ENCODE measurements around the gene MPRIP. TPM values are rescaled to one million over a fixed set of nuclear protein-coding genes. Genes with fewer than 3 reads are reported as not detected.

The MPRIP gene
- total RNA-seq, 1 donor from 2014 or later: 198 TPM

DNA sequence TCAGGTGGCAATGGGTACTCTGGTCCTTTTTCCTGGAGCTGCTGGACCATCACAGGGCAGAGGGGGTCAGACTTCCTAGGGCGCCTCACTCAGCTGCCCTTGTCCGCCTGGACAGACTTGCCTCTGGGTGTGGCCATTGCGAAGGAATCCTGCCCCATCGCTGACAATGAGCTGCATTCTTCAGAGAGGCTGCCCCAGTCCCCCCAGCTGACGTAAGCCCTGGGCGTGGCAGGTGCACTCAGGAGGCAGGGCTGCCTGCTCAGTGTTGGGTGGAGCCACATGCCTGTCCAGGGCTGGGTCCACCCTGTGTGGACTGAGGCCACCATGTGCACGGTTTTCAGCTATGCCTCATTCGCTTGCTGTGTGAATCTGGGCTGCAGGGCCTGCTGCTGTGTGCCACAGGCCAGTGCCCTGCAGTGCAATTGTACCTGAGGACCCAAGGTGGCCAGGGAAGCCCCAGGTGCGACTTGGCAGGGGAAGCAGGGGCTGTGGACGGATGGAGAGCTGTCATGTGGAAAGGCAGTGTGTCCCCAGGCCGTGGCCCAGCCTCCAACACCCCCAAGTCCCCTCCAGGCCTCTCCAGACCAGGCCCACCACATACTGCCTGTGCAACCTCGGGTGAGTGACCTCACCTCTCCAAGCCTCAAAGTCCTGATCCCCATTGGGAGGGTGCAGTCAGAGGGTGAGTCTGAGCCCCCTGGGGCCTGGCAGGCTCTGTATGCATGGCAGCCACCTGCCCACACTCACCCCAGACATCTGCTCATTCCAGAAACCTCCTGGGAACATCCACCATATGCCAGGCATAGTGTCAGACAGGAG, 14.0 kb upstream of the MPRIP start:
- intact Hi-C loops (cut with micrococcal nuclease): no loop called here

DNA sequence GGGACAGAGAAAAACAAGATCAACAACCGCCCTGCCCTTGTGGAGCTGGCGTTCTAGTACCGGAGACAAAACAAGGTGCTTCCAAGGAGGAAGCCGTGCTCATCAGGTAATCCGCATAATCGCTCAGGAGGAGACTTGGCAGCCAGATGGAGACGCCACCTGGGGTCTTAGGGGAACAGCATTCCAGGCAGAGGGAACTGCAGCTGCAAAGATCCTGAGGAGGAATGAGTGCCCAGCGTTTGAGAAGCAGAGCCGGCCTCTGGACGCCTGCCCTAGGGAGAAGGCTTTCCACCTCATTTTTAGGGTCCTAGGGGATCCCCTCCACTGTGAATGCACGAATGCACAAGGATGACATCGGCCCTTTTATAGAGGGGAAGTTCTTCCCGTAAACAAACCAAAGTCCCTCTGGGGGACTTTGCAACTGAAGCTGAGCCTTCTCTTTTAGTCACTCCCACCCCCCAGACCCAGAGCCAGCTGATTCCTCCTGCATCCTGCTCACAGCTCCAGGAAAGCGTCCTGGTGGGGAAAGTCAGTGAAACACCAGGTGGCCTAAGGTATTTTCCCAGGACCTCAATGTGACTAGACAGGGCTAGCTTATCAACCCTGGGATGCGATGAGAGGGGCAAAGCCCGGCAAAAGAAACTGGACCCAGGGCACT, 13.2 kb upstream of the MPRIP start:
- intact Hi-C loops (cut with micrococcal nuclease): no loop called here

DNA sequence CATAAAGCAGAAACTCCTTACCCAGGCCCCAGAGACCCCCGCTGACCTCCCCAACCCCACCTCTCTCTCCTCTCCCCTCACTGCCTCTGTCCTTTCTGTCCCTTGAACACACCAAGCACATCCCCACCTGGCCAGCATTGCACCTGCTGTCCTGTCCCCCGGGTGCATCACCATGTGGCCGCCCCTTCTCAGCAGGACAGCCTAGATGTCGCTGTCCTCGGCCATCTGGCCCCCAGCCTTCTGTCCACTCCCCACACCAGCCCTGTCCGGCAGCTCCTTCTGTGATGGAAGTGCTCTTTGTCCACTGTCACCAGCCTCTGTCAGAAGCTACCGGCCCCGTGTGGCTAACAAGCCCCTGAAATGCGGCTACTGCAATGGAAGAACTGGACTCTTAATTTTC, 12.3 kb upstream of the MPRIP start:
- intact Hi-C loops (cut with micrococcal nuclease): no loop called here

DNA sequence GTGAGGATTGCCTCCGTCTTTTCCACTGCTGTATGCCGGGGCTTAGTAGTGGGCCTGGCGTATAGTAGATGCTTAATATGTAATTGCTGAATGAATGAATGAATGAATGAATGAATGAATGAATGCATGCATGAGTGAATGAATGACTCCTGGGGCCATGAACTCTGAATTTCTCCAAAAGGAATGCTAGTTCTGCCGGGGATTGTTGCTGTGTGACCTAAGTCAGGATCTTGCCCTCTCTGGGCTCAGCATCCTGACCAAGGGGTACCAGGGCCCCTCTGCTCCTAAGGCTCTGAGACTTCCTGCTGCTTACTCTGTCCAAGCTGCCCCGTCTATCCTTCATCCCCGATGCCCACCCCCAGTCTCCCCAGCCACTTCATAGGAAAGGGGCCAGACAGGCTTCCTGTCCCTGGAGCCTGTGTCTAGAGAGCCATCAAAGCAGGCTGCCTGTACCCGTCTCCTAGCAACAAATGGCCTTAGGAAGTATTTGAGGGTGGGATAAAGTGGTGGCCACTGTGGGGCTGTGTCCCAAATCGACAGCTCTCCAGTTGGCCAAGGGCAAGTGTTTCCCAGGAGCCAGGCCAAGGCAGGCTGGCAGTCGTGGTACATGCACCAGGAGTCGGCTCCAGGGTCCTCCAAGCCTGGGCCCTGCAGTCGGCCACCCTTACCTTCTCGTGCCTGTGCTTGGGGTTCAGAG, 11.6 kb upstream of the MPRIP start:
- intact Hi-C loops (cut with micrococcal nuclease): no loop called here

DNA sequence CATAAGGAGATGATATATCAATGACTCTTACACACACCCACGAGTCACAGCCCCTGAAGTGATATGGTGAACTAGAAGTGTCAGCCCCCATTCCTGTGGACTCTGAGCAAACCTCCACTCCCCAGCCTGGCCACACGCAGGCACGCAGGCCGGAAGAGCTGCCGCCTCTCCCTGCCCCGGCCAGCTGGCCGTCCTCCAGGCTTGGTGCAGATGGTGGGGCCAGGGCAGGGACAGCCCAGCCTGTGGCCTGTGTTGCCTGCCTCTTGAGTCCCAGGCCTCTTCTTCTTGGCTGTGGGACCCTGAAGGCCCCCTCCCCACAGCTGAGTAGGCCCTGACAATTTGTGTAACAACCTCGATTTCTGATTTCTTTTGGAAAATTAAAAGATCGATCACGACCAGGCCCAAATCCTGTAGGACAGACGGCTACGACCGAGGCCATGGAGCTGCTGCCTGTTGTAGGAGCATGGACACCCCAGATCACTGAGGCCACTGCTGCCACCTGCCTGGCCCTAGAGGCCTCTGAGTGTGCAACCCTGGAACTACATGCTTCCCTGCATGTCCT, 10.0 kb upstream of the MPRIP start:
- intact Hi-C loops (cut with micrococcal nuclease): no loop called here

DNA sequence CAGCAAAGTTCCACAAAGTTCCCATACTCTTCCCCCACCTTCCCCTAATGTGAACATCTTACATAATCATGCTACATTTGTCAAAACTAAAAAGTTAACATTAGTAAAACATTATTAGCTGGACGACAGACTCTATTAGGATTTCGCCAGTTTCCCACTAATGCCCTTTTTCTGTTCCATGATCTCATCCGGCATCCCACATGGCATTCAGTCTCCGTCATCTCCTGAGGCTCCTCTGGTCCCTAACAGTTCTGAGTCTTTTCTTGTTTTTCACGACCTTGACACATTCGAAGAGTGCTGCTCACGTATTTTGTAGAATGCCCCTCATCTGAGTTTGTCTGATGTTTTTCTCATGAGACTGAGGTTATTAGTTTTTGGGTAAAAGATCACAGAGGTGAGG, 8.8 kb upstream of the MPRIP start:
- intact Hi-C loops (cut with micrococcal nuclease): no loop called here

DNA sequence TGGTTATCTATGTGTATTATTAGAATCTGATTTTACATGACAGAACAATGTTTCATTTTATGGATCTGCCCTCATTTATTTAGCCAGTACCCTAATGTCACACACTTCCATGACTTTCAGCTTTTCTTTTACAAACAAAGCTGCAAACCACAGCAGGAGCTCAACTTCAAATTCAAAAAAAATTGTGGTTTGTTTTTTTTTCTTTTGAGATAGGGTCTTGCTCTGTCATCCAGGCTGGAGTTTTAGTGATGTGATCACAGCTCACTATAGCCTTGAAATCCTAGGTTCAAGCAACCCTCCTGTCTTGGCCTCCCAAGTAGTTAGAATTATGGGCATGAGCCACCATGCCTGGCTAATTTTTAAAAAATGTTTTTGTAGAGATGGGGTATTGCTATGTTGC, 8.2 kb upstream of the MPRIP start:
- intact Hi-C loops (cut with micrococcal nuclease): no loop called here

DNA sequence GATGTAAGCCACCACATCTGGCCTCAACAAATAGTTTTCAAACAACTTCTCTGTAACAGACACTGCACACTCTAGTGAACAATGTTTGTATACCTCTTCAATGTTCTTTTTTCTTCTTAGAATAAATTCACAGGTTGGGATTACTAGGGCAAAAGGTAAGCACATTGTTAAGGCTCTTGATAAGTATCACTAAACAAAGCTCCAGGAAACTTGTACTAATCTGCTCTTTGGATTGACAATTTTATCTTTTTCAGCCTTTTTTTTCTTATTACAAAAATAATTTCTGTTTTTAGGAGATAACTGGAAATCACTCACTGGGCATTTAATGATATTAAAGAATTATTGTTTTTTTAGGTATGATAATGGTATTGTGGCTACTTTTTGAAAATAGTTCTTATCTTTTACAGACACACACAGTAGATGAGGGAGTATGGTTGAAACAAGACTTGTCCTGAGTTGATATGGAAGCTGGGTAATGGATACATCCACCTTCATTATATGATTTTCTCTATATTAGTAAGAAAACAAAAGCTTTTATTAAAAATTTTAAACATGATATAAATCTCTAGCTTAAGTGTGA, 7.7 kb upstream of the MPRIP start:
- intact Hi-C loops (cut with micrococcal nuclease): no loop called here

DNA sequence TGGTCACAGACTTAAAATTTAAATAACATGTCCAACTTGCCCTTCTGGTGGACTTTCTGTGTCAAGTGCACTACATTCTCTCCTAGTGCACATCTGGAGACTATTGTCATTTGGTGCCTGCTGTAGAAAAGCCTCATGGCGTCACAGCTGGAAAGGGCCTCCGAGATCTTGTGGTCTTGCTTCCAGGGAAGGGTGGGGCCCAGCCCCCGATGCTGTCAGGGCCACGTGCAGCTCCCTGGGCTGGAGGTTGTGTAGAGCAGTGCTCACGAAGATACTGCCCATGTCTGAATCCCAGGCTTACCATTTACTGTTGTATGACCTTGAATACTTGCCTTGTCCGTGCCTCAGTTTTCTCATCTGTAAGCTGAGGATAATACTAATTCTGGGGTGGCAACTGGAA, 6.8 kb upstream of the MPRIP start:
- intact Hi-C loops (cut with micrococcal nuclease): no loop called here

DNA sequence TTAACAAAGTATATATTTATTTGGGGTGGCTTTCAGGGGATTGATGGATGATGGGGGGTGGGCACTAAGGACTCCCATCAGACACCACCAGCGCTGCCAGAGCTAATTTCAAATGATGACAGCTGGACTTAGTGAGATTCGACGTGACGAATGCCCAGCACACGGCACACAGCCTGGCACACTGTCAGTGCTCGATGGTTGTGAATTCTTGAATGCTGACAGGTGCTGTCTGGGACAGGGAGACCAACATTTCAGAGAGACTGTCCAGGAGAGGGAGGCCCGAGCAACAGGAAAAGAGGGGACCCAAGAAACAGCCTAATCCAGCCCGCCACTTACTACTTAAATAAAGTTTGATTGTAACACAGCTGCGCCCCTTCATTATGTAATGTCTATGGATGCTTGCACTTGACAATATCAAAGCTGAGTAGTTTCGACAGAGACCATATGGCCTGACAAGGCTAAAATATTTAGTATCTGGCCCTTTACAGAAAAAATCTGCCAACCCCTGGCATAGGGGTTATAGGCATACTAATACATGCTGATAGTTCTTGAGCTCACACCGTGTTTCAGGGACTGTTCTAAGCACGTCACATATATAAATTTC, 6.2 kb upstream of the MPRIP start:
- intact Hi-C loops (cut with micrococcal nuclease): no loop called here

DNA sequence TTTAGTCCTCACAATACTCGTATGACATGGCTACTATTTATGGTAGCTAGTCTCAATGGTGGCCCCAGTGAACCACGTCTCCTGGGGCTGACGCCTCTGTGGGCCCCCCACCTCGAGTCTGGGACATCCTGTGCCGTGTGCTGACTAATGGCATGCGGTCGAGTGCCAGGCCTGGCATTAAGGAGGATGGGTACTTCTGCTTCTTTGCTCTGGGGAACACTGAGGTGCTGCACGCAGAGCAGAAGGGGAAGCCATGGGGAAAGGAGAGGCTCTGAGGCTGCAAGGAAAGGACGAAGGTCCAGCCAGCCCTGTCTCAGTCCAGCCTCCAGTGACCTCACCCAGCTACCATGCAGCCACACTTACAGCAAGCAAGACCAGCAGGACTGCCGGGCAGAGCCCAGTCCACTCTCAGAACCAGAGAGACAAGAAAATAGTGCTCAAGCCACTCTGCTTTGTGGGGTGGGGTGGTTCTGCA, 5.7 kb upstream of the MPRIP start:
- intact Hi-C loops (cut with micrococcal nuclease): no loop called here

DNA sequence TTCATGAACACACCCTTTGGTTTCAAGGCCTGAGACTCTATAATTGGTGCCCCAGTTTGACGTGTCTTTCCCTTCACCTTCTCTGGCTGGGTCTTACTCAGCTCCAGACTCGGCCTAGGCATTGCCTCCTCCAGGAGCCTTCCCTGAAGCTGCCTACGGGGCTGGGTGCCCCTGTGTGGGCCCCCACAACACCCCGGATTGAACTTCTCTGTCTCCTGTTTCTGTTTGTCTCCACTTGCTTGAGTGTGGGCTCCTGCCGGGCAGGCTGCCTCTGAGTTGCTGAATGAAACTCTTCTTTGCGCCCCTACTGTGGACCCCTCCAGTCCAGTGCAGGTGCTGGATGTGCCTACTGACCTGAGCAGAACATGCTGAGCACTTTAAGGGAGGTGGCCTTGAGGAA, 2.3 kb upstream of the MPRIP start:
- intact Hi-C loops (cut with micrococcal nuclease): loop anchor here (5.0 kb wide), 1 partner anchor 197 kb away; the partner anchor contains the start of gene FLCN

DNA sequence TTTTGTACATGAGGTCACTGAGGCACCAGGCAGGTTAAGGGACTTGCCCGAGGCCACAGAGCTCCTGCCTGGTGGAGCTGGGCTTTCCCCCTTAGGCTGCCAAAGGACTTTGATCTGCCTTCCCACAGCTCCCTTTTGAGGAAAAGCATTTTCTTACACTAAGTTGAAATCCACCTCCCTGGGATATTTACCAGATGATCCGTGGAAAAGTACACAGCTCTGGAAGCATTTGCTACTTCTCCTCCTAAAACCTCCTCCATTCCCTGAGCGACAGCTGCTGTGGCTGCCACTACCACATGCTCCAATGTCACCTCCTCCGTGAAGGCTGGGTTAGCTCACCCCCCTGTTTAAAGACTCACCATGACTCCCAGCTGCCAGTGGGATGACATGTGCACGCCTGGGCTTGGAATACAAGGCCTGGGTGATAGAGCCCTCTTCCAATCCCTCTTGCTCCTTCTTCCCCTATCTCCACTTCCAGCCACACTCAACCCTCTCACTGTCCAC, 1.2 kb upstream of the MPRIP start:
- intact Hi-C loops (cut with micrococcal nuclease): loop anchor here (5.0 kb wide), 1 partner anchor 196 kb away; the partner anchor contains the start of gene FLCN

DNA sequence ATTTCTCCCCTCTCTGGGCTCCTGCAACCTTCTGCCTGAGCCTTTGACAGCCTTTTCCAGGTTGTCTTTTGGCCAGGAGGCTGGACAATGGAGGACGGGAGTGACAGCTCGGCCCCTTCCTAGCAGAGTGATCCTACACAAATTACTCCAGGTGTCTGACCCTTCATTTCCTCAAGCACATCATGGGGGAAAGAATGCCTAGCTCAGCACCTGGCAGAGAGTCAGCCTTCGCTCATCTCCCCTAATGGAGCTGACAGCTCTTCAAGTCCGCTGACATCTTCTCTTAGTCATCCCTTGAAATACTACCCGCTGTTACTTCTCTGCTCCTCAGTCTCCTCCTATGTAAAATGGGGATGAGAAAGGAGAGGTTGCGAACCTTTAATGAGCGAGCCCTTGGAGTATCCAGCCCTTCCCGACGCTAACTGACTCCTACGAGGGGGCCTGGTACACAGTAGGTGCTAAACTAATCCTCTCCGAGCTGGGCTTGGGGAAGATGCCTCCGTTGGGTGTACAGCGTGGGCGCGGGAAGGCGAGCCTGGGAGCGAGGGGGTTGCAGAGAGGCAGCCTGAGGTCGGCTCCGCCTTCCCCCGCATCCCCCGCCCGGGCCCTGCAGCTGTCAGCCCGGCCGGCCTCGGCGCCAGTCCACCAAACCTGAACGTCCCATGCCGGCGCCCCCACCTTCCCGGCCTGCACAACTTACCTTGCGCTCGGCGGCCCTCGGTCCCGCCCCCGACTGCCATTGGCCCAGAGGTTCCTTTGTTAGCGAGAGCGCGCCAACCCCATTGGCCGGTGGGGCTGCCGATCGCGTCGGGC, 480 bp upstream of the MPRIP start:
- intact Hi-C loops (cut with micrococcal nuclease): loop anchor here (2.0 to 5.0 kb wide), 2 partner anchors 196 to 263 kb away; partner anchors contain the start of gene FLCN

DNA sequence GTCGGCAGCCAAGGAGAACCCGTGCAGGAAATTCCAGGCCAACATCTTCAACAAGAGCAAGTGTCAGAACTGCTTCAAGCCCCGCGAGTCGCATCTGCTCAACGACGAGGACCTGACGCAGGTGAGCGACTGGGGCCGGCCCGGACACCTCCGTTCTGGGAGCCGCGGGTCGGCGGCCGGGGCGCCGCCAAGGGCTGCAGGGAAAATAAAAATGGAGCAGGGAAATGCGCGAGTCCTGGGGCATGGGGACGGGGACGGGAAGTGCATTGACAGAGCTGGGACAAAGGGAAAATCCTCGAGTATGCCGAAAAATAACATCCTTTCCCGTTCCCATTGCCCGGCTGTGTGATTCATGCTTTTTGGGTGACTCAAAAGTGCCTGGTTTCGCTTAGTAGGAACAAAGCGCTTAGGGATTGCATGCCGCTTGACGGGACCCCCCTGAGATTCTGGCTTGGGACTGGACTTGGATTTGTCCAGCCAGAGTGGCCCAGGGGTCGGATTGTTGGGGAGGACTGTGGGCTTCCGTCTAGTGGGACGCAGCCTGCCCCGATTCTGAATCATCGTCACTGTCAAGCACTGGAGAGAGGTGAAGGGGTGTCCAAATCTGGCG, 699 bp downstream of the MPRIP start:
- intact Hi-C loops (cut with micrococcal nuclease): loop anchor here (2.0 to 5.0 kb wide), 2 partner anchors 194 to 262 kb away; partner anchors contain the start of gene FLCN

DNA sequence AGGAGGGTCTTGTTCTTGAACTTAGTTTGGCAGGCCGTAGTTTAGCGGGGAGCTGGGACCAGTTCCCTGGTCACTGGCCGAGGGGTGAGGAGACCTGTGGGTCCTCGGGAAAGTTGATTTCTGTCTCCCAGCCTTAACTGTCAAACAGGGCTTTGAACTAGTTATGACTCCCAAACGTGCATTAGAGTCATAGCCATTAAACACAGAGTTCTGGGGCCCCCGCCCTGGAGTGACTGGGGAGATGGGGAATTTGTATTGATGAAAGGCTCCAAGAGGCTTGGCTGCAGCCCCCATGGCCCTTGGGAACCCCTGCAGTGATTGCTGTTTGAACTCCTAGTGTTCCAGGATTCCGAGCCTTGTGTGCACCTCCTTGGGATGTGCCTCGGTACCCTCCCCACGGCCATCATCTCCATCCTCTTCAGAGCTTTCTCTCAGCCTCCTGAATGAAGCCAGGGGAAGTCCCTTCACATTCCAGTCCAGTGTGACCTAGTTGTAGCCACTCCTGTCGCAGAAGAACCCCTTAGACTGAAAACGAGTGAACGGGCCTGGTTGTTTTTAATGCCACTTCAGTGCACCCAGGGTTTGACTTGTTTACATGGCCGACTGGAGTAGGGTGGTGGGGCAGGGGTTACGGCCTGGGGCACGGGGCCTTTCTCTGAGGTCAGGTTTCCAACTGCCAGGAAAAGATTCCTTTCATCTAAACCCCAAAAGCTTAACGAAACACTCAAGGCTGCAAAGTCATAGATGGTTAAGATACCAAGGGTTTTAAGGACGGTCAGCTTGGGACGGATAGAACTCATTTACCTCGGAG, 1.4 kb downstream of the MPRIP start:
- intact Hi-C loops (cut with micrococcal nuclease): loop anchor here (2.0 to 5.0 kb wide), 3 partner anchors 75 to 261 kb away; partner anchors contain the start of gene FLCN

DNA sequence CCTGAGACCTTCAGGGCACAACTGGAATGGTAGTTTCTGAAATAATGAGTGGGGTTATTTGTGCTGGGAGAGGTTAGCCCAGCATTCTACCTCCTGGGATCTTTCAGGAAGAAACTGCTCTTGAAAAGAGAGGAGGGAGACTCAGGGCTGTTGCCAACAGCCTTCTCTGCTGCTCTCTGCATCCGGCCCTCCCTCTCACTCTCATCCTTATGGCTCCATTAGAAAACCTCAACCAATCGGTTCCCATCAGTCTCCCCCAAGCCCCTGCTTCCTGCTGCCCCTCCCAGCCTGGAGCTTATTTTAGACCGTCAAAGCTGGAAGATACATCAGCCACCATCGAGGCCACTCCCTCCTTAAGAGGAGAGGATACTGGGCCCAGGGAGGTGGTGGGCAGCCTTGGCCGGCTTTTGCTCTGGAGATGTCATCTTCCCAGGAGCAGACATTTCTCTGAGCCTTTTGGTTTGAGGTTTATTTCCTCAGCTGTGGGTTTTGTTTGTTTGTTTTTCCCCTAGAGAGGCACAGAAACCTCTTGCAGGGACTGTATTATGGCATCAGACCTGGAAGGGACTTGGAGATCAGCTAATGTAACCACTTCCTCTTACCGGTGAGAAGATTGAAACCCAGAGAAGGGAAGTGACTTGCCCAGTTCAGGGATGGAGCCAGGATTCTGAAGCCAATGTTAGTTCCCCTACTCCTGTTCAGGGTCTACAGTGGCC, 2.7 kb downstream of the MPRIP start:
- intact Hi-C loops (cut with micrococcal nuclease): loop anchor here (2.0 to 5.0 kb wide), 2 partner anchors 74 to 192 kb away; partner anchors contain the start of gene FLCN

DNA sequence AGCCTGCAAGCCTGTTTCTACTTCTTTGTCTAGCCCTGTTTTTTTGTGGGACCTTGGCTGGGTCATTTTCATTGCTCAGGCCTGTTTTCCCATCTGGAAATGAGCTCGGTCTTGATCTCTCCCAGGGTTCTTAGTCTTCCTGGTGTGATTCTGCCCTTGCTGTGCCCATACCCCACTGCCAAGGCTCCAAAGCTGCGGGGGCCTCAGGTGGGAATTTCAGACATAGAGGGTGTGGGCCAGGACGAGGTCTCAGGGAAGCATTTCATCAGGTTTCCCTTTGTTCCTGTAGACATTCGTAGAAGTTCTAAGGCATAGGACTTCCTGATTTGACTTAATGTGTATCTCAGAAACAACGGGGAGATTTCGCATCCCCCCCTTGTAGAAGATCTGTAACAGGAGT, 5.8 kb downstream of the MPRIP start:
- intact Hi-C loops (cut with micrococcal nuclease): no loop called here

Data from T-helper 2 cell treated with Interferon-gamma antibody and Interleukin-4, amounts not matched to agents 100 ng/mL and 5 ng/mL, for 36 hours (primary cell).